Stimulated activated naive CD8-positive, alpha-beta T cell treated with anti-CD3 and anti-CD28 coated beads, Interleukin-15, amount 100 ng/mL, for 72 hours (primary cell): ENCODE measurements around the gene KRTAP5-6.
A peak's percentile ranks its signal among the peaks of the same experiment; 100 is the strongest.

ENCODE experiments used
- ATAC-seq: fragments of 150-1000 bp; cut with Tn5 transposase; 2 replicates; pipeline ENCODE4 v1.10.0; 2021; ENCODE audit warnings: mild to moderate bottlenecking, moderate library complexity
- DNase-seq, 2 donors: peaks; one replicate each; pipeline ENCODE4 v3.0.0; 2021 to 2022
- H3K27ac Mint-ChIP-seq, 2 donors: one replicate each; pipeline ENCODE4 v1.8.0; 2022; ENCODE audit warnings: mild to moderate bottlenecking in 2 of 2, mixed read lengths in 2 of 2, moderate library complexity in 2 of 2
- H3K27me3 Mint-ChIP-seq: one replicate; pipeline ENCODE4 v1.8.0; 2022; ENCODE audit warnings: mixed read lengths
- H3K4me1 Mint-ChIP-seq: one replicate; pipeline ENCODE4 v1.8.0; 2022; ENCODE audit warnings: mild to moderate bottlenecking, mixed read lengths
- H3K4me3 Mint-ChIP-seq, 2 donors: one replicate each; pipeline ENCODE4 v1.8.0; 2022; ENCODE audit warnings: mild to moderate bottlenecking in 2 of 2, mixed read lengths in 2 of 2, moderate library complexity in 1 of 2
- H3K9me3 Mint-ChIP-seq, 2 donors: one replicate each; pipeline ENCODE4 v1.8.0; 2022; ENCODE audit warnings: mixed read lengths in 2 of 2

KRTAP5-6 gene

DNA sequence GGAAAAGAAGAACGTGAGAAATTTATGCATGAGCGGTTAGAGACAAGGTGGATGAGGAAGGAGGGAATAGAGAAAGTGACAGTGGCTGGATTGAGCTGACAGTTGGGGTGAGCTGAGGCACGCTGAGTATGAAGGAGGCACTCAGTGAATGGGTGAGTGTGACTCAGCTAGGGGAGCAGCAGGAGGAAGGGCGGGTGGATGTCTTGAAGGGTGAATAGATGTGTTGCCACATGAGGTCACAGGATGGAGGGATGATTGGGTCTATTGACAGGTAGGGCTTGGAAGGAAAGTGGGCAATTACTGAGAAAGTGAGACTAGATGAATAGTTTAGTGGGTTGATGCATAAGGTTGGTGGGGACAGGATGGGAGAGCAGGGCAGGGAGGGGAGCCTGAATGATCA is 45.4 kb downstream of the KRTAP5-6 start:
- ATAC-seq = peak; percentile 64
- H3K27me3 Mint-ChIP-seq = no peaks in the 10 kb centered on the region
- H3K4me1 Mint-ChIP-seq = no peaks in the 10 kb centered on the region
- H3K27ac Mint-ChIP-seq = no peak overlapping the region
- no peak overlapping the region for H3K4me3 Mint-ChIP-seq
- DNase-seq = no peak
- H3K9me3 Mint-ChIP-seq = peaks cover 16 to 19% of the 10 kb centered on the region in 2 donors

DNA sequence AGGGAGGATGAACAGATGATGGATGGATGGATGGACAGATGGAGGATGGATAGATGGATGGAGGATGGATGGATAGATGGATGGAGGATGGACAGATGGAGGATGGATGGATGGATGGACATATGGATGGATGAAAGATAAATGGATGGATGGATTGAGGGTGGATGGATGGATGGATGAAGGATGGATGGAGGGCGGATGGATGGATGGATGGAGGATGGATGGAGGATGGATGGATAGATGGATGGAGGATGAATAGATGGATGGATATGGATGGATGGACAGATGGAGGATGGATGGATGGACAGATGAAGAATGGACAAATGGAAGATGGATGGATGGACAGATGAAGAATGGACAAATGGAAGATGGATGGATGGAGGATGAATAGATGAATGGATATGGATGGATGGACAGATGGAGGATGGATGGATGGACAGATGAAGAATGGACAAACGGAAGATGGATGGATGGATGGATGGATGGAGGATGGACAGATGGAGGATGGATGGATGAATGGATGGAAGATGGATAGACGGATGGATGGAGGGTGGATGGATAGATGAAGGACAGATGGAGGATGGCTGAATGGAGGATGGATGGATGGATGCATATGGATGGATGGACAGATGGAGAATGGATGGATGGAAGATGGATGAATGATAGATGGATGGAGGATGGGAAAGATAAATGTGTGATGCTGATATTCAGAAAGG is 46.0 kb downstream of the KRTAP5-6 start:
- Mint-ChIP-seq H3K4me1 (no peaks in the 10 kb centered on the region), H3K27me3 (no peaks in the 10 kb centered on the region), H3K27ac (no peak overlapping the region), H3K4me3 (no peak overlapping the region), H3K9me3 (peaks cover 9 to 13% of the 10 kb centered on the region in 2 donors)
- no peak for DNase-seq
- no peak for ATAC-seq

- H3K27me3 Mint-ChIP-seq = no peaks in the 10 kb centered on the region
- ATAC-seq = no peak
- no peak for DNase-seq
- H3K4me3 Mint-ChIP-seq = no peak overlapping the region
- no peaks in the 10 kb centered on the region for H3K4me1 Mint-ChIP-seq
- H3K27ac Mint-ChIP-seq = no peak overlapping the region
- peaks cover 5 to 8% of the 10 kb centered on the region in 2 donors for H3K9me3 Mint-ChIP-seq
These were observed 46.7 kb downstream of the KRTAP5-6 start for GRCh38 chr11:1743585-1744136.

- DNase-seq (no peak), ATAC-seq (no peak)
- Mint-ChIP-seq H3K27ac (no peak overlapping the region), H3K9me3 (peaks cover 5 to 8% of the 10 kb centered on the region in 2 donors), H3K4me3 (no peak overlapping the region), H3K4me1 (peaks cover 2% of the 10 kb centered on the region), H3K27me3 (peaks cover 3% of the 10 kb centered on the region)
These were observed 47.3 kb downstream of the KRTAP5-6 start for GRCh38 chr11:1744137-1744886.

- H3K27me3 Mint-ChIP-seq = peaks cover 11% of the 10 kb centered on the region
- no peak overlapping the region for H3K27ac Mint-ChIP-seq
- H3K4me1 Mint-ChIP-seq = peaks cover 10% of the 10 kb centered on the region
- H3K9me3 Mint-ChIP-seq = peaks cover 5 to 8% of the 10 kb centered on the region in 2 donors
- no peak for DNase-seq
- no peak overlapping the region for H3K4me3 Mint-ChIP-seq
- ATAC-seq = no peak
These were observed 48.1 kb downstream of the KRTAP5-6 start for GRCh38 chr11:1744891-1745700.

DNA sequence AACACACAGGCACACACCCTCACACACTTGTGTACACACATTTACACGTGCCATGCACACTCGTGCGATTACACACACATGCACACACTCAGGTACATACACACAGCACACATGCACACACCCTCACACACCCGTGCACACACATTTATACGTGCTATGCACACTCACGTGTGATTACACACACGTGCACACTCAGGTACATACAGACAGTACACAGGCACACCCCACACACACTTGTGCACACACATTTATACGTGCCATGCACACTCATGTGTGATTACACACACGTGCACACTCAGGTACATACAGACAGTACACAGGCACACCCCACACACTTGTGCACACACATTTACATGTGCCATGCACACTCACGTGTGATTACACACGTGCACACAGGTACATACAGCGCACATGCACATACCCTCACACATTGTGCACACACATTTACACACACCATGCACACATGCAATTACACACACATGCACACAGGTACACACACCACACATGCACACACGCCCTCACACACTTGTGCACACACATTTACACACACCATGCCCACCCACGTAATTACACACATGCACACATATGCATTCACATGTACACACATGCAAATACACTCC is 48.8 kb downstream of the KRTAP5-6 start:
- Mint-ChIP-seq H3K4me1 (peaks cover 16% of the 10 kb centered on the region), H3K27ac (no peak overlapping the region), H3K4me3 (no peak overlapping the region), H3K9me3 (peaks cover 5 to 8% of the 10 kb centered on the region in 2 donors), H3K27me3 (peaks cover 18% of the 10 kb centered on the region)
- no peak for ATAC-seq
- DNase-seq = no peak

DNA sequence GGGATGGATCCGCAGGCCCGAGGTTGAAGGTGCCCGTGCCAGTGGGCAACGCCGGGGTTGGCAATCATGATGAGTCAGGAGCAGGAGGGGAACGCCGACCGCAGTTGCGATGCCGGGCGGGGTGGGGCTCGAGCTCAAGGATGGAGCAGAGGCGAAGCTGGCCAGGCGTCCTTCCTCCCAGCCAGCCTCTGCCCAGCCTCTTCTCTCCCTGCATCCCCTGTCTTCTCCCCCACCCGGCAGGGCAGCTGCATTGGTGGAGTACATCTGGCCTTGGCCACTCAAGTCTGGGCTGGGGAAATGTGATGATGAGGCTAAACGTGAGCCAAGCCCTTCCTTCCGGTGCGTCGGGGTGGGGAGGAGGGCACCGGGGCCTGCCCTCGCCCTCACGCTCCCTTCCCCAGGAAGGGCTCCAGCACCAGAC is 49.5 kb downstream of the KRTAP5-6 start:
- Mint-ChIP-seq H3K27ac (no peak overlapping the region), H3K27me3 (peaks cover 19% of the 10 kb centered on the region), H3K4me3 (no peak overlapping the region), H3K4me1 (peaks cover 16% of the 10 kb centered on the region), H3K9me3 (peaks cover 5 to 8% of the 10 kb centered on the region in 2 donors)
- ATAC-seq (no peak), DNase-seq (no peak)

- peaks cover 16% of the 10 kb centered on the region for H3K4me1 Mint-ChIP-seq
- H3K9me3 Mint-ChIP-seq = peaks cover 5 to 8% of the 10 kb centered on the region in 2 donors
- ATAC-seq (no peak), DNase-seq (no peak)
- H3K27me3 Mint-ChIP-seq = peaks cover 19% of the 10 kb centered on the region
- no peak overlapping the region for H3K4me3 Mint-ChIP-seq
- H3K27ac Mint-ChIP-seq = peak overlapping the region in 1 of 2 donors; percentile 16
These were observed 50.2 kb downstream of the KRTAP5-6 start for GRCh38 chr11:1746956-1747752.
